CD8-positive, alpha-beta memory T cell (primary cell): ENCODE measurements around the gene NHLRC2. TPM values are rescaled to one million over a fixed set of nuclear protein-coding genes. Genes with fewer than 3 reads are reported as not detected.

ENCODE experiments used
- CTCF ChIA-PET: fragments of 350-600 bp; sonication (Branson Sonifier 250); formaldehyde crosslinking; loops from one replicate; lab custom pipeline; 2021; ENCODE audit warnings: antibody characterized with exemption; lab: Charles Lee
- POLR2A ChIA-PET: fragments of 350-600 bp; sonication (Branson Sonifier 250); formaldehyde crosslinking; loops from one replicate; lab custom pipeline; 2021; ENCODE audit warnings: antibody characterized with exemption; lab: Charles Lee
- DNase-seq, 5 donors: peaks; one replicate each; pipeline versions ENCODE4 v3.0.0 to v3.0.0-alpha.2; 2020 to 2022; ENCODE audit warnings: mixed read lengths in 1 of 5
- H3K27ac ChIP-seq: one replicate; pipeline ENCODE4 v1.7.0; 2013; ENCODE audit warnings: low read depth, mild to moderate bottlenecking, low read length, moderate library complexity
- H3K27me3 ChIP-seq: 2 replicates; pipeline ENCODE4 v1.7.0; 2013; ENCODE audit warnings: low read length, mild to moderate bottlenecking; ENCODE audit not compliant: insufficient read depth, poor library complexity, severe bottlenecking
- H3K36me3 ChIP-seq: 2 replicates; pipeline ENCODE4 v1.7.0; 2013; ENCODE audit warnings: mild to moderate bottlenecking, low read length, moderate library complexity; ENCODE audit not compliant: insufficient read depth
- H3K4me1 ChIP-seq: 2 replicates; pipeline ENCODE4 v1.7.0; 2013; ENCODE audit warnings: mild to moderate bottlenecking, low read length, moderate library complexity; ENCODE audit not compliant: insufficient read depth
- H3K4me3 ChIP-seq: 2 replicates; pipeline ENCODE4 v1.7.0; 2013; ENCODE audit warnings: mild to moderate bottlenecking, low read length
- H3K9me3 ChIP-seq: 2 replicates; pipeline ENCODE4 v1.7.0; 2013; ENCODE audit warnings: mild to moderate bottlenecking, low read length
- H3K27ac Mint-ChIP-seq, 8 donors: one replicate each; pipeline ENCODE4 v1.8.0; 2020 to 2021; ENCODE audit warnings: mixed read lengths in 8 of 8, mild to moderate bottlenecking in 6 of 8, inconsistent platforms in 3 of 8, moderate library complexity in 3 of 8
- H3K27me3 Mint-ChIP-seq, 2 donors: one replicate each; pipeline ENCODE4 v1.8.0; 2020 to 2021; ENCODE audit warnings: mixed read lengths in 2 of 2, mild to moderate bottlenecking in 1 of 2, moderate library complexity in 1 of 2
- H3K36me3 Mint-ChIP-seq, 3 donors: one replicate each; pipeline ENCODE4 v1.8.0; 2020 to 2021; ENCODE audit warnings: mixed read lengths in 3 of 3, inconsistent platforms in 1 of 3, mild to moderate bottlenecking in 1 of 3
- H3K4me1 Mint-ChIP-seq, 3 donors: one replicate each; pipeline ENCODE4 v1.8.0; 2020 to 2021; ENCODE audit warnings: mixed read lengths in 3 of 3, inconsistent platforms in 1 of 3, mild to moderate bottlenecking in 1 of 3
- H3K4me3 Mint-ChIP-seq, 7 donors: one replicate each; pipeline ENCODE4 v1.8.0; 2020 to 2021; ENCODE audit warnings: mixed read lengths in 7 of 7, mild to moderate bottlenecking in 6 of 7, moderate library complexity in 4 of 7, inconsistent platforms in 2 of 7
- H3K9me3 Mint-ChIP-seq, 5 donors: one replicate each; pipeline ENCODE4 v1.8.0; 2020 to 2022; ENCODE audit warnings: mixed read lengths in 5 of 5, mild to moderate bottlenecking in 3 of 5, moderate library complexity in 2 of 5, inconsistent platforms in 1 of 5
- polyA plus RNA-seq: library from polyadenylated mRNA; unstranded; fragments of 300-500 nt; fragmentation: Illumina TruSeq; gene quantifications from one replicate; pipeline ENCODE4 v1.2.3, GENCODE V29; 2021
- total RNA-seq, 2 experiments: library from RNA; stranded (reverse); gene quantifications; one replicate each; pipeline ENCODE4 v1.2.3, GENCODE V29; 2021

Gene NHLRC2
- total and polyA plus RNA-seq, 3 experiments from 2014 or later: 7.3 to 33.1 (median 30.8) TPM

DNA sequence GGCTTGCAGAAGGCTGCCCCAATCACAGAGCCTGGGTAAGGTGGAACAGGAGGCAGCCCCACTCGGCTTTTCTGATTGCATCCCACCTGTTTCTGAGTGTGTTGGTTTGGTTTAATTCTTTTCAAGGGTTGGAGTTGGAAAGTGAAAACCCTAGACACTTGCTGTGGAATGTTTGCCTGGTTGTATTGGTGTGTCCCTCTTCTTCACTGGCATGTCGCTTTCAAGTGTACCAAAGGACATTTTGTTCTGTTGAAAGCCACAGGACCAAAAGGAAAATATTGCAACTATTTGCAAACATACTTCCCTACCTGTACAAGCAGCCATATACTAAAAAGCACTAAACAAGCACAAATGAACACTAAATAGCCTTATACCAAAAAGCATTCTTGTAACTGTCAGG is 60.5 kb downstream of the NHLRC2 start:
- H3K36me3 Mint-ChIP-seq: peaks cover 10 to 19% (median 12%) of the 10 kb centered on the region in 3 donors

GRCh38 chr10:113915540-113915939 is 61.1 kb downstream of the NHLRC2 start:
- no peak overlapping the region for H3K4me3 Mint-ChIP-seq
- no peaks in the 10 kb centered on the region for H3K27me3 ChIP-seq
- H3K27me3 Mint-ChIP-seq: no peaks in the 10 kb centered on the region
- no peak overlapping the region for H3K27ac ChIP-seq
- H3K36me3 ChIP-seq: no peaks in the 10 kb centered on the region
- POLR2A ChIA-PET: no interaction called here
- H3K4me1 ChIP-seq: no peaks in the 10 kb centered on the region
- H3K36me3 Mint-ChIP-seq: peaks cover 10 to 19% (median 12%) of the 10 kb centered on the region in 3 donors
- no peaks in the 10 kb centered on the region for H3K9me3 Mint-ChIP-seq
- H3K4me3 ChIP-seq: no peak overlapping the region
- no peak for DNase-seq
- CTCF ChIA-PET: no interaction called here
- H3K27ac Mint-ChIP-seq: peak overlapping the region in 1 of 8 donors; percentile 17
- H3K9me3 ChIP-seq: no peaks in the 10 kb centered on the region
- no peaks in the 10 kb centered on the region for H3K4me1 Mint-ChIP-seq

More for the DNA sequence above, 60.5 kb downstream of the NHLRC2 start:
- H3K4me1 Mint-ChIP-seq: no peaks in the 10 kb centered on the region
- Histone ChIP-seq H3K4me1 (no peaks in the 10 kb centered on the region), H3K4me3 (no peak overlapping the region), H3K27ac (no peak overlapping the region), H3K27me3 (no peaks in the 10 kb centered on the region), H3K36me3 (no peaks in the 10 kb centered on the region), H3K9me3 (no peaks in the 10 kb centered on the region)
- POLR2A ChIA-PET: no interaction called here
- H3K27me3 Mint-ChIP-seq: no peaks in the 10 kb centered on the region
- no peaks in the 10 kb centered on the region for H3K9me3 Mint-ChIP-seq
- DNase-seq: no peak
- peak overlapping the region in 1 of 8 donors; percentile 51 for H3K27ac Mint-ChIP-seq
- H3K4me3 Mint-ChIP-seq: no peak overlapping the region
- CTCF ChIA-PET: no interaction called here

- H3K4me3 Mint-ChIP-seq: no peak overlapping the region
- no peak overlapping the region for H3K27ac ChIP-seq
- H3K4me1 ChIP-seq: no peaks in the 10 kb centered on the region
- H3K4me1 Mint-ChIP-seq: no peaks in the 10 kb centered on the region
- H3K36me3 Mint-ChIP-seq: peaks cover 10 to 18% (median 12%) of the 10 kb centered on the region in 3 donors
- POLR2A ChIA-PET: no interaction called here
- no peaks in the 10 kb centered on the region for H3K27me3 Mint-ChIP-seq
- DNase-seq: no peak
- H3K9me3 ChIP-seq: no peaks in the 10 kb centered on the region
- no peaks in the 10 kb centered on the region for H3K36me3 ChIP-seq
- H3K27ac Mint-ChIP-seq: peak overlapping the region in 1 of 8 donors; percentile 5
- H3K27me3 ChIP-seq: no peaks in the 10 kb centered on the region
- CTCF ChIA-PET: no interaction called here
- H3K9me3 Mint-ChIP-seq: no peaks in the 10 kb centered on the region
- H3K4me3 ChIP-seq: no peak overlapping the region
Measured at GRCh38 chr10:113916053-113916452, 61.6 kb downstream of the NHLRC2 start.

DNA sequence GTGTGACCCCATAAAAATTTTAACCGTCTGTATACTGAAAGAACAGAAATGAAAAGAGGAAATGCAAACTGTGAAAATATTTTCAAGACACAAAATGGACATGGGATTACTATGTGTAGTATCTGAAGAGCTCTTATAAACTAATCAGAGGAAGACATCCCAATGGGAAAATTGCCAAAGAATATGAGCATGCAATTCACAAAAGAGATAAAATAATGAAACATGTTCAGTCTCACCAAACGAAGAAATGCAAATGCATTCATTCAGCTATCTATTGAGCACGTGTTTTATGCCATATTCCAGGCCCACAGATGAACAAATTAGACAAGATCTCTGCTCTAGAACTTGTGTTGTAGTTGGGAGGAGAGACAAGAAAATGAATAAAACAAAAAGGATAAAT is 63.2 kb downstream of the NHLRC2 start:
- H3K9me3 ChIP-seq: no peaks in the 10 kb centered on the region
- Mint-ChIP-seq H3K9me3 (no peaks in the 10 kb centered on the region), H3K4me1 (no peaks in the 10 kb centered on the region), H3K36me3 (peaks cover 5 to 9% (median 8%) of the 10 kb centered on the region in 3 donors), H3K4me3 (no peak overlapping the region), H3K27me3 (no peaks in the 10 kb centered on the region), H3K27ac (peak overlapping the region in 1 of 8 donors; percentile 28)
- no peaks in the 10 kb centered on the region for H3K27me3 ChIP-seq
- no peaks in the 10 kb centered on the region for H3K36me3 ChIP-seq
- H3K27ac ChIP-seq: no peak overlapping the region
- no peak overlapping the region for H3K4me3 ChIP-seq
- POLR2A ChIA-PET: no interaction called here
- DNase-seq: no peak
- CTCF ChIA-PET: no interaction called here
- H3K4me1 ChIP-seq: no peaks in the 10 kb centered on the region

- Histone ChIP-seq H3K4me1 (no peaks in the 10 kb centered on the region), H3K36me3 (no peaks in the 10 kb centered on the region), H3K27ac (no peak overlapping the region), H3K27me3 (no peaks in the 10 kb centered on the region), H3K9me3 (peaks cover 7% of the 10 kb centered on the region), H3K4me3 (no peak overlapping the region)
- Mint-ChIP-seq H3K9me3 (peaks cover 9 to 13% (median 10%) of the 10 kb centered on the region in 5 donors), H3K36me3 (peaks cover 5 to 12% (median 8%) of the 10 kb centered on the region in 3 donors), H3K4me1 (no peaks in the 10 kb centered on the region), H3K27ac (no peak overlapping the region), H3K4me3 (no peak overlapping the region), H3K27me3 (peaks cover 0 to 12% of the 10 kb centered on the region in 2 donors)
- ChIA-PET CTCF (no interaction called here), POLR2A (no interaction called here)
- no peak for DNase-seq
Measured at GRCh38 chr10:113920114-113920513, 65.7 kb downstream of the NHLRC2 start.

GRCh38 chr10:113920875-113921274 is 66.4 kb downstream of the NHLRC2 start:
- H3K27me3 Mint-ChIP-seq: peaks cover under 1 to 14% of the 10 kb centered on the region in 2 donors
- CTCF ChIA-PET: no interaction called here
- H3K27ac Mint-ChIP-seq: no peak overlapping the region
- H3K27ac ChIP-seq: no peak overlapping the region
- DNase-seq: no peak
- H3K4me1 ChIP-seq: no peaks in the 10 kb centered on the region
- no peaks in the 10 kb centered on the region for H3K27me3 ChIP-seq
- H3K4me3 ChIP-seq: no peak overlapping the region
- POLR2A ChIA-PET: no interaction called here
- peaks cover 7% of the 10 kb centered on the region for H3K9me3 ChIP-seq
- H3K4me3 Mint-ChIP-seq: no peak overlapping the region
- peaks cover 11 to 18% (median 13%) of the 10 kb centered on the region in 5 donors for H3K9me3 Mint-ChIP-seq
- H3K36me3 ChIP-seq: no peaks in the 10 kb centered on the region
- no peaks in the 10 kb centered on the region for H3K4me1 Mint-ChIP-seq
- peaks cover 5 to 15% (median 8%) of the 10 kb centered on the region in 3 donors for H3K36me3 Mint-ChIP-seq

DNA sequence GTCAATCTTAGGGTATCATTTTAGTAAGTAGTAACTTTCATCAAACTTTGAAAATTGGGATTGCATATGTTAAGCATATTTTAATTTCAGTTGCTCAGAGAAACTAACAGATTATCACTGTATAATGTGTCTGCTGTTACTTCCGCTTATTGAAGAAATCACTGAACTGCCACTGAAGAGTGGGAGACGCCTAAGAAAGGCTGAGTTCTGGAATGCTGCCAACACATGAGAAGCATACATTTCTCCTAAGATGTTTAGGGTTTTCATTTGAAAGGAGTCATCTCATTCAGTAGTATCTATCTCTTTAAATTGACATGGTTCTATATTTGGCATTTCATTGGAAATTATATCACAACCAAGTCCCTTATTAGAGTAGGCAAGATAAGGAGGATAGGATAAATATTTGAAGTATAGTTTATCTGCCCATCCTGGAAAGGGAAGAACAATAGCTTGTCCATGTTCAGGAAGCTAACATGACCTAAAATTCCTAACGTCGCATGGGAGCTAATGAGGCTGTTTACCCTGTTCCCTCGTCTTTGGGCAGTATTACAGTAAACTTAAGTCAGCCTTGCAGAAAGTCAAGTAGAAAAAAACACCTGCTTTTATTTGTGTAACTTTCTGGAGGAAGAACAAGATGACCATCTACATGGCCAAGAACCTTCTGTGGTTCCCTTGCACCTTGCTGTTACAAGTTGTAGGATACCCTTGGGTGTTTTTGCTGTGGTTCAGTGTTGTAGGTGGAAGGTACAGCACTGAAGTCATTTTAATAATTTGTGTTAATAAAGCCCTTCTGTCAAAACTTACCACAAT is 67.3 kb downstream of the NHLRC2 start:
- ChIA-PET POLR2A (no interaction called here), CTCF (no interaction called here)
- peaks cover 5 to 15% (median 8%) of the 10 kb centered on the region in 3 donors for H3K36me3 Mint-ChIP-seq
- Histone ChIP-seq H3K4me1 (no peaks in the 10 kb centered on the region), H3K27ac (no peak overlapping the region), H3K27me3 (no peaks in the 10 kb centered on the region), H3K4me3 (no peak overlapping the region), H3K36me3 (no peaks in the 10 kb centered on the region), H3K9me3 (peaks cover 7% of the 10 kb centered on the region)
- peaks cover 4 to 22% of the 10 kb centered on the region in 2 donors for H3K27me3 Mint-ChIP-seq
- no peaks in the 10 kb centered on the region for H3K4me1 Mint-ChIP-seq
- DNase-seq: no peak
- peaks cover 11 to 21% (median 13%) of the 10 kb centered on the region in 5 donors for H3K9me3 Mint-ChIP-seq
- H3K27ac Mint-ChIP-seq: no peak overlapping the region
- no peak overlapping the region for H3K4me3 Mint-ChIP-seq

- Histone ChIP-seq H3K4me1 (no peaks in the 10 kb centered on the region), H3K9me3 (peaks cover 7% of the 10 kb centered on the region), H3K27me3 (no peaks in the 10 kb centered on the region), H3K27ac (no peak overlapping the region), H3K36me3 (no peaks in the 10 kb centered on the region), H3K4me3 (no peak overlapping the region)
- no peak overlapping the region for H3K4me3 Mint-ChIP-seq
- peaks cover 0 to 10% (median 2%) of the 10 kb centered on the region in 3 donors for H3K36me3 Mint-ChIP-seq
- H3K27ac Mint-ChIP-seq: no peak overlapping the region
- ChIA-PET CTCF (no interaction called here), POLR2A (no interaction called here)
- no peak for DNase-seq
- peaks cover 11 to 21% (median 13%) of the 10 kb centered on the region in 5 donors for H3K9me3 Mint-ChIP-seq
- H3K27me3 Mint-ChIP-seq: peaks cover 11 to 28% of the 10 kb centered on the region in 2 donors
- no peaks in the 10 kb centered on the region for H3K4me1 Mint-ChIP-seq
Measured at GRCh38 chr10:113922787-113923570, 68.5 kb downstream of the NHLRC2 start.
